ELF-1 (cell line): ENCODE data around the gene NAA16.
"Not testable (repeated sequence)": the region's sequence is repeated elsewhere in the genome, so short reads cannot be mapped to it uniquely, and the experiment has no call there.

ENCODE experiments used
- DNase-seq: peaks from one replicate; pipeline ENCODE4 v3.0.0-alpha.2; 2016; ENCODE audit warnings: low read depth, low spot score

The NAA16 gene

DNA sequence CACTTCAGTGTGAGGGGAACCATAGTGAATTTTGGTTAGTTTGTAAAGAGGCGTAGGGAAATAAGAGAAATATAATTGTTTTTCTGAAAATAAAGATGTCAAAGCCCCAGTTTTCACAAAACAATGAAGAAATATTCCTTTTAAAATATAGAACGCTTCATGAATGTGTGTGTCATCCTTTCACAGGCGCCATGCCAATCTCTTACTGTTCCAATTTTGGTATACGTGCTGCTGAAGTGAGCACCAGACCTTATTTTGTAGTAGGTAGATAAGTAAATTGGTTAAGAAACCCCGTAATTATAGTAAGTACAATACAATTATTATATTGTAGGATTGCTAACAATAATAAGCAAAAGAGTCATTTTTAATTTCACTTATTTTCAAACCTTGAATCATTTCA lies 43.3 kb downstream of the NAA16 start:
- no peak for DNase-seq

DNA sequence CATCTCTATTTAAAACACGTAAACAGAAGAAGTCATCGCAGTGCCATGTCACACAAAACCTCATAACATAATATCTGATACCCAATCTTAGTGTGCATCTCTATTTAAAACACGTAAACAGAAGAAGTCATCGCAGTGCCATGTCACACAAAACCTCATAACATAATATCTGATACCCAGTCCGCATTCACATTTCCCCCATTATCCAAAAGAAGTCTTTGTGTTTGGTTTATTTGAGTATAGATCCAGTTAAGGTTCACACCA lies 45.2 kb downstream of the NAA16 start:
- not testable (repeated sequence) for DNase-seq

DNA sequence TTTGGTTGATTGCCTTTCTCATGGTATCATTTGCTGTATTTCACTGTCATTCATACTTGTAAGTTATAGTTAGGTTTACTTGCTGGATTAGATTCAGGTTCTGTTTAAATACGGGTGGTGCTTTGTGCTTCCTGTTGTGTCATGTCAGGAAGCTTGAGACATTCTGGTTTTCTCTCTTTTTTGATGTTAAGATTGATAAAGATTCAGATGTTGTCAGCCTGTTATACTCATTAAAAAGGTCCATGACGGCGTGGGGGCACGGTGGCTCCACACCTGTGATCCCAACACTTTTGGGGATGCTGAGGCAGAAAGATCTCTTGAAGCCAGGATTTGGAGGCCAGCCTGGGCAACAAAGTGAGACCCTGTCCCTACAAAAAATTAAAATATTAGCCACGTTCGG lies 45.7 kb downstream of the NAA16 start:
- no peak for DNase-seq

DNA sequence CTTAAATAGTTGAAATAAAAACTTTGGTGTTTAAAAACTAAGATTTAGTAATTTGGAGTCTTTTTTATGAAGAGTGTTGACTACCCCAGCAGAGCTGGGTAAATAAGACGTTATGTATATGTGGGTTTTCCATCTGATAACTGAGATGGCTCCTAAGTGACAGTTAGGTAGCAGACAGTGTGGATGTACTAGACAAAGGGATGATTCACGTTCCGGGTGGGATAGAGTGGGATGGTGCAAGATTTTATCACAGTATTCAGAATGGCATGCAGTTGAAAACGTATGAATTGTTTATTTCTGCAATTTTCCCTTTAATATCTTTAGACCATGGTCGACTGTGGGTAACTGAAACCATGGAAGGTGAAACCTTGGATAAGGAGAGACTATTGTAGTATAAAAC lies 50.4 kb downstream of the NAA16 start:
- no peak for DNase-seq

DNA sequence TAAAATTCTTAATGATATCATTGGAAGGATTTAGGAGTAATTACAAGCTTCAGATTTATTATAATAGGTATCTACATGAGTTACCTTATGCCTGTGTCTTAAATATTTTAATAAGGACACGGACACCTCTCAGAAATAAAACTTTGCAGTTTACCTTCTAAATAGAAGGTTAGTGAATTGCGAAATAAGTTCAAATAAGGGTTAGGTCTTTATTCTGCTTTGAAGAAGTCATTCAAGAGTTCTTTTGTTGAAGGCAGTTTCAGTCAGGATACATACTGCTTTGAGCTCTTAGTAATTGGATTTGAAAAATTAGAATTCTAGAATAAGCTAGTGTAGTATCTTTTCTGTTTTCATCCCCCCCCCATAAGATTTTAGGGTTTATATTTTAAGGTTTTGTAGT lies 53.0 kb downstream of the NAA16 start:
- no peak for DNase-seq

DNA sequence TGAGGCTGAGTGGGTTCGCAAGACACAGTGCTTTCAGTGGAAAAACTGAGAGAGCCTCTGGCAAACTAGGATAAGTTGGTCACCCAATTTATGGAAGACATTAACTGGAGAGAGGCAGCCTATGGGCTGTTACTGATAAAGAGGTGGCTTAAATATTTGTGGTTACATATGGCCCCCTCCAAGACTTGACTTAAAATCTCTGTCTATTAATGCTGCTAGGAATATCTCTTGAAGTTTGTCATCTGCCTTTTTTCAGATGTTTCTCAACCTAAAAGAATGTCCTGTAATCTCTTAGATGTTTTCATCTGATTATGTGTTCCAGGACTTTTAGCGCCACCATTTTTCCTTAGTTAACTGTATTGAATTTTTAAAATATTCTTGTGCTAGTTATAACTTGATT lies 54.6 kb downstream of the NAA16 start:
- no peak for DNase-seq

DNA sequence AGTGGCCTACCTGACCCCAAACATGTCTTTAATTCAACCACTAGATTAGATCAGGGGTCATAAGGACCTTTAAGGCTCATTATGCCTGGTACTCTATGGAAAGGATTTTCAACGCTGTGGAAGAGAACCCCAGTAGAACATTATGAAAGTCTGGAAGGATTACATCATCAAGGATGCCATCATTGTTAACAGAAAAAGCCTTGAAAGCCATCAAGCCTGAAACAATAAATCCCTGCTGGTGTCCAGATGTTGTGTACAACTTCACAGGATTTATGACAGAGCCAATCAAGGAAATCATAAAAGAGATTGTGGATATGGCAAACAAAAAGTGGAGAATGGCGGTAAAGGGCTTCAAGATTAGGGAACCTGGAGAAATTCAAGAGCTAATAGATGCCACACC lies 59.7 kb downstream of the NAA16 start:
- DNase-seq: no peak

DNA sequence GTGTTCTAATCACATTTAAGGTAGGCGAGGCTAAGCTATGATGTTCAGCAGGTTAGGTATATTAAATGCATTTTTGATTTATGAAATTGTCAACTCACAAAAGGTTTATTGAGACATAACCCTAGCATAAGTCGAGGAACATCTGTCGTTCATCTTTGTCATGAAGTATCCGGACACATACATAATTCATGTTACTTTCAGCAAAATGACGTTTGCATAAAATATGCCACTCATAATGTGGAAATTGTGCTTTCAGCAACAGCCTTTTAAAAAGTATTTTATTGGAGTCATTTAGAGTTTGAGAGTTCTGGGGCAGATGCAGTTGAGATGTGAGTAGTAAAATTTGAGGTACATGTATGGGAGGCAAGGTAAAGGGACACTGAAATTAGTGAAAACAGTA lies 66.4 kb downstream of the NAA16 start:
- DNase-seq: no peak

DNA sequence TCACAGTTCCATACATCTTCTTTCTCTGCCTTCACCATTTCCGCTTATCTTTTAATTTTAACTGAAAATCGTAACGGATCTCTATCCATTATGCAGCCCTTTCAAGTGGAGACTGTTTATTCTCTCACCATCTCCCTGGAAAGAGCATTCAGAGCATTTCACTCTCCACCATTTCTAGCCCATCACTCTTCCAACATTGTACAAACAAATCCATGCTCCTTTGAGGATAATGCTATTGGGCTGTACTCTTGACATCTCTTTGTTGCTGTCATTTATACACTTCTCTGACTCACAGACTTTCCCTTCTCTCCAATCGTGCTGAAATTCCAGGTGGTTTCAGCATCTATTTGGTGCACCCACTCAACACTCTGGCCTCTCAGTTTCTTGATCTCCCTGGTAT lies 71.4 kb downstream of the NAA16 start:
- DNase-seq: no peak

DNA sequence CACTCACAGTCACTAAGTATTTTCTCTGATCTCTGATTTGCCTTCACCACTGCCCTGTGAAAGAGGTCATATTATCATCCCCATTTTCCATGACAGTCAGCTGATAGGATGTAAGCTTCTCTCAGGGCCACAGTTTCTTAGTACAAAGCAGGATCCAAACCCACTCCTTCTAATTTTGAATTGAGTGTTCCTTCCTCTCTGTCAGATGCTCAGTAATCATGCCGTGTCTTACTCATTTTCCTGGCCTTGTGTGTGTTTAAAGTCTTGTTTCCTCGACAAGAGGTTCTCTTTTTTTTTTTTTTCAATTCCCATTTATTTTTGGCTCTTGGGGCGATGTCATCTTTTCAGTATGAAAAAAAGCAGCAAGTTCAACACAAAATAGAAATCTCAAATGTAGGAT lies 72.3 kb downstream of the NAA16 start:
- no peak for DNase-seq

DNA sequence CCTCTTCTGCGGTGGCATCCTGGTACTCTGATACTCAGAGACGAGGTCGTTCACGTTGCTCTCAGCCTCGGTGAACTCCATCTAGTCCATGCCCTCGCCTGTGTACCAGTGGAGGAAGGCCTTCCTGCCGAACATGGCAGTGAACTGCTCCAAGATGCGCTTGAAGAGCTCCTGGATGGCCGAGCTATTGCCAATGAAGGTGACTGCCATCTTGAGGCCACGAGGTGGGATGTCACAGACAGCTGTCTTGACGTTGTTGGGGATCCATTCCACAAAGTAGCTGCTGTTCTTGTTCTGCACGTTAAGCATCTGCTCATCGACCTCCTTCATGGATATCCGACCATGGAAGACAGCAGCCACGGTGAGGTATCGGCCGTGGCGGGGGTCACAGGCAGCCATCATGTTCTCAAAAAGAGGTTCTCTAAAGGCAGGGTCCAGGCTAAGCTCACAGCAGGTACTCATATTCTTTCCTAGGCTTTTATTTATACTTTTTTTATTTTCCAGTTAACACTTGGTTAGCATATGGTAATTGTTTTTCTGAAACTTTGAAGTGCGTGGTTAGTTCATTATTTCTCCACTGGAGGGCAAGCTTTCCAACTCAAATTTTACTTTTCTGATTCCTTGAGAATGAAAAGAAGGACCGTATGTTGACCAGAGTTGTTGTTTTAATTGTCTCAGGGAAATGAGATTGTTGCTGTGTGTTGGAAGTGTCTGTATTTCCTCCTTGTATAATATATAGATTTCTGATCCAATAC lies 73.9 kb downstream of the NAA16 start:
- DNase-seq: peak; percentile 13

DNA sequence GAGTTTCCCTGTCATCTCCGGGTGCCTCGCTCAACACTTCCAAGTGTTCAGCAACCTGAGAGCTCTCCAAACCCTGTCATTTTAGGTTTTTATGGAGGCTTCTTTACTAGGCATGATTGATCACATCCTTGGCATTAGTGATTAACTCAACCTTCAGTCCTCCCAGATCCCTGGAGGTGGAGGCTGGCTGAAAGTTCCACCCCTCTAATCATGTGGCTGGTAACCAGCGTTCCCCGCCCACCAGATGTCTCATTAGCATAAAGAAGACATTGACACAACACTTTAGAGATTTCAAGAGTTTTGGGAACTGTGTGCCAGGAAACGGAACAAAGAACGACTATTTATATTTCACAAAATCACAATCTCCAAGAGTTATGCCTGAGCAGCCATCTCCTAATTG lies 75.1 kb downstream of the NAA16 start:
- no peak for DNase-seq

DNA sequence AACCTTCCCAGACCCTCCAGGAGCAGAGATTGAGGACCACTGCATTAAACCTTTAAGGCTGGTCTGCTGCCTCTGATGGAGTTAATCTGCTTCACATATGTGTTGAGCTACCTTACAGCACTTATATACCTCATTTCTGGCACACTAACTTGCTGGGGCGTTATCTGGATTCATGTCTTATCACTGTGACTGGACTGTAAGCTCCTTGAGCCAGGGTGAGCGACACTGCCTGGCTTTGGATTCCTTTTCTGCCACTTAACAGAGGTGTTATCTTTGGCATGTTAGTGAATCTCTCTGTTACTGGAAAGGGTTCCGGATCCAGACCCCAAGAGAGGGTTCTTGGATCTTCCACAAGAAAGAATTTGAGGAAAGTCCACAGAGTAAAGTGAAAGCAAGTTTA lies 76.5 kb downstream of the NAA16 start:
- DNase-seq: peak; percentile 20

DNA sequence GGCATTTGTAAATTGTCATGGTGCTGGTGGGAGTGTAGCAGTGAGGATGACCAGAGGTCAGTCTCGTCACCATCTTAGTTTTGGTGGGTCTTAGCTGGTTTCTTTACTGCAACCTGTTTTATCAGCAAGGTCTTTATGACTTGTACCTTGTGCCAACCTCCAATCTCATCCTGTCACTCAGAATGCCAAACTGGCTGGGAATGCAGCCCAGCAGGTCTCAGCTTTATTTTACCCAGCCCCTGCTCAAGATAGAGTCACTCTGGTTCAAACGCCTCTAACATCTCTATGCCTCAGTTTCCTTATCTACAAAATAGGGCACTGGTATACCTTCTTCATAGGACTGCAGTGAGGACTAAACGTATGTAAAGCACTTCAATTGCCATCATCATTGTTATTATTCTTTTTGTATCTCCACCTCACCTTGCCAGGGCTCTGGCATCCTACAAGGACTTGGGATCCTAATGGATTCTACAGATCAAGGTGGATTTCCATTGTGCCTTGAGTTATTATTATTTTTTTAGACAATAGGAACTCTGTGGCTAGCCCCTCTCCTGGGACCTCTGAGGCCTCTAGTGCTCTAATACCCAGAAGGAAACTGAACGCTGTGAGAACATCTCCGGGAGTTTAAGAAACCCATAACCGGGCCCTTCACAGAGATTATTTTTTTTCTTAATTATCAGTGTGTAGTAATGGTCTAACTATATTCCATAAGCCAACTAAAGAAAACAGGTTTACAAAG lies 77.2 kb downstream of the NAA16 start:
- DNase-seq: no peak

DNA sequence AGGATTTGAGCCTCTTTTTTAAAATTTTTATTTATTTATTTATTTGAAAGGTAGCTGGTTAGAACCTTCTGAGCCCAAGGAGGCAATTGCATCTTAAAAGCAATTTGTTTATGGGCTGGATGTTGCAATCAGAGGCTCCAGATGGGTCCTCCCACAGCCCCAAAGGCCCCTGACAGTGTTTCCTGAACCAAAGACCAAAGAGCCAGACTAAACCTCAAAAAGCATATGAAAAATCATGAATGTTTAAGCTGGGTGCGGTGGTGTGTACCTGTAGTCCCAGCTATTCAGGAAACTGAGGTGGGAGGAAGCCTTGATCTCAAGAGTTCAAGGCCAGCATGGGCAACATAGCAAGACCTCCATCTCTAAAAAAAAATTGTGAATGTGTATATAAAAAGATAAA lies 78.5 kb downstream of the NAA16 start:
- no peak for DNase-seq

DNA sequence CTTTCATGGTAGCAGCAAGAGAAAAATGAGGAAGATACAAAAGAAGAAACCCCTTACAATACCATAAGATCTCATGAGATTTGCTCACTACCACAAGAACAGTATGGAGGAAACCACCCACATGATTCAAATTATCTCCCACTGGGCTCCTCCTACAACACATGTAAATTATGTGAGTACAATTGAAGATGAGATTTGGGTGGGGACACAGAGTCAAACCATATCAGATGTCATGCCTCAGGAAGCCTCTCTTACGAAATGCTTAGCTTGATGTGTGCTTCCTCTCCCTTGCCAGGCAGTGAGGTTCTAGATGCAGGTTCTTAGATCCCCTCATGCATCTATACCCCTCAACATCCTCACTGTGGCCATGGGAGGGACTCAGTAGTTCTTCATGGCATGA lies 83.1 kb downstream of the NAA16 start:
- DNase-seq: no peak

DNA sequence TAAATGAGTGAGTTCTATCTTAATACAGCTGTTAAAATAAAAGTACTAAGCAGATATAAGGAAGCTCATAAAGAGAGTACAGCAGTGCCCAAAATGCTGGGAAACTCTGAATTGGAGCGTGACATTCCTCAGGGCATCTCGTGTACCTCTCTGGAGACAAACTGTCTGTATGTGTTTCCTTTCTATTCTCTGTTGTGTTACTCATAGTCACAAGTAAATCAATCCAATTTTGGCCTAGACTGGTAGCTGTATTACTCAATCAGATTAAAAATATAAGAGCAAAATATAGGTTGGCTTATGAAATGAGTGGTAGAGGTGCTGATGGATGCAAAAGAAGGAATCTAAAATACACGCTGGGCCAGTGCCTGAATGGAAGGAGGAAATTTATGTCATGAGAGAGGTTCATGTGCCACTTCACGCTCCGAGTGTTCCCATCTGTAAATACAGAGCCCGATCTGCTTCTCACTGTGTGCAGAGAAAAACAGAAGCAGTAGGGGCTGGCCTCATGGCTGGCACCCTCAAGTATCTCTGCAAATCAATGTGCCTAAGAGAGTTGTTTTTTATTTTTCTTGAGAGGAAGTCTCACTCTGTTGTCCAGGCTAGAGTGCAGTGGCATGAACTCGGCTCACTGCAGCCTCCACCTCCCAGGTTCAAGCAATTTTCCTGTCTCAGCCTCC lies 87.6 kb downstream of the NAA16 start:
- DNase-seq: peak; percentile 7

DNA sequence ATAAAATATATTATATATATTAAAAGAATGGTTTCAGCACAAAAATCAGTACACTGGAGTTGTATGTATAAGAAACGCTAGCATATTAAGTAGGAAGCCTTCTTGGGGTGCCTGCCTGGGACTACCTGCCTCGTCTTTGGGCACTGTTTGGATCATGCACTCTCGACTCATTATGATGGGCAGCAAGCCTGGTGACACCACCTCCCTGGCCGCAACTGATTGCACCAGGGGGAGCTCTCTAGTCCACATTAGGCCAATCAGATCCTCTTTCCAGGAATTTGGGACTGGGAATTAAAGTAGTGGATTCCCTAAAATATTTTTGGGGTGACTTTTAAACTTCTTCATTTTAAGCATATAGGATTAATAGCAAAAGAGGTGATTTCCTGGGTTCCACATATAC lies 90.3 kb downstream of the NAA16 start:
- peak; percentile 45 for DNase-seq

DNA sequence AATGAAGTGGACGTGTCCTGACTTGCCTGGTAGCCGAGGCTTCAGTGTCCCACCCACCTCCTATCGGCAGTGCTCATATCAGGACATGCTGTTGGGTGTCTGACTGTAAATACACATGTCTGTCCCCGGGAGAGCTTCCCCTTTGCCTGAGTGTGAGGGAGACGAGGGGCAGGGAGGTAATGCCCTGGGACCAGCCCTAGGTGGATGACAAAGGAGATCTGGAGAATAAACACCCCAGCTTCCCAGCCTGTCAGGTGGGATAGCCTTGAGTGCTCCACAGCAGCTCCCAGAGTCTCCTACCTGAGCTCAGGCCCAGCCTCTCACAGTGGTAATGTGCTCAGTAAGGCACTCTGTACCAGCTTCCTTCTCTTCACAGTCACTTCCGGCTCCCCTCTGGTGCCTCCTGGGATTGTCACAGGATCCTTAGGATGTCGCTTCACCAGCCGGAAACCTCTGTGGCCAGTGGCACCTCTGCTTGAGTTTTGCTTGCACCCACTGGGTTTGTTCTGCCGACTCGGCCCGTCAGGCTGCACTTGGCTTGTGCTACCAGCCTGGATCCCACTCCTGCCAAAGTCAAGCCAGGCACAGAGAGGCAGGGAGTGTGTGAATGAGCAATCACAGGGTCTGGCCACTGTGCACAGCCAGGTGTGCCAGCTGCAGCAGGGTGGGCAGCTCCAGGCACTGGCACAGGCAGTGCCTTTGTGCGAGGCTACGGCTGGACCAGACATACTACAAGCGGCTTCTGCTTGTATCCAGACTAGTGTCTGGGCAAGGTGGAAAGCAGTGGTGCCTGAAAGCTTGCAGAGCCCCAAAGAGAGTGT lies 91.8 kb downstream of the NAA16 start:
- peak; percentile 61 for DNase-seq

DNA sequence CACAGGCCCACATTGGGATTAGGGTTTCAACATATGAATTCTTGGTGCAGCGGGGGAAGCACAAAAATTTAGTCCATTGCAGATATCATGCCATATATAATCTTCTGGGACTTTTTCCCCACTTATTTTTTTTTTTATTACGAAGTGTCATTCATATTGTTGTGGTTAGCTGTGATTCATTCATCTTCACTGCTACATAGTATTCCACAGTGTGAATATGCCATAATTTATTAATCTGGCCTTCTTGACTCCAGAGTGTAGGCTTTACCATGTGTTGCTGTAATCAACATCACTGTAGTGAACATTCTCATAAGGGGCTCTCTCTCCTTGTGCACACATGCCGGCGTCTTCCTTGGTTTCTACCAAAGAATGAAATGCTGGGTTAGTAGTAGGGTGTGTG lies 92.9 kb downstream of the NAA16 start:
- no peak for DNase-seq

DNA sequence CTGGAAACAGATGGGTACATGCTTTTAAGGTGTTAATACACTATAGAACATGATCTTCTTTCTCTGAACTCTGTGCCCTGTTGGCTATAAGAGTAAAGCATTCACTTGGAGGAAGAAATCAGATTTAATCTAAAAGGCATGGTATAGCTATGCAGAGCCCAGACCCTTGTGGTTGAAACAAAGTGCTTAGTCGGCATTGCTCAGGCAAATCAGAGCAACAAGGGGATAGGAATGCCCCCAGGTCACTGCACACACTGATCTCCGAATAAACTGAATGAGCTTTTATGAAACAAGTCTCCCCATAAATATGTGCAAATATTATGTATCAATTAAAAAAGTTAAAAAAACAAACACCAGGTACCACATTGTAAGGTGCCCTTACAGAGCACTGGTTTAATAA lies 94.3 kb downstream of the NAA16 start:
- no peak for DNase-seq

DNA sequence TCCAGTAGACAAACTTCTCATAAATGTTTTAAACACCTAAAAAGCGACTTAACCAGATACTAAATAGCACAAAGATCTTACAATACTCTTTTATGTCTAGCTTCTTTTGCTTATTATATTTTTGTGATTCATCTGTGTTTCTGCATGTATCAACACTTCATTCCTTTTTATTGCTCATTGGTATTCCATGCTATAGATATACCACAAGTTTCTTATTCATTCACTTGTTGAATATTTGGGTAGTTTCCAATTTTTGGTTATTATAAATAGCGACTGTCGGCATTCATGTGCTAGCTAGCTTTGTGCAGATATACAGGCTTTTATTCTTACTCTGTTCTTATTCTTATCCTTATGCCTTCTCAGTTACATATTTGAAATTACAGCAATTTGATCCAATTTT lies 96.3 kb downstream of the NAA16 start:
- no peak for DNase-seq
